ENCODE results near the gene GNPNAT1.

Gene GNPNAT1

DNA sequence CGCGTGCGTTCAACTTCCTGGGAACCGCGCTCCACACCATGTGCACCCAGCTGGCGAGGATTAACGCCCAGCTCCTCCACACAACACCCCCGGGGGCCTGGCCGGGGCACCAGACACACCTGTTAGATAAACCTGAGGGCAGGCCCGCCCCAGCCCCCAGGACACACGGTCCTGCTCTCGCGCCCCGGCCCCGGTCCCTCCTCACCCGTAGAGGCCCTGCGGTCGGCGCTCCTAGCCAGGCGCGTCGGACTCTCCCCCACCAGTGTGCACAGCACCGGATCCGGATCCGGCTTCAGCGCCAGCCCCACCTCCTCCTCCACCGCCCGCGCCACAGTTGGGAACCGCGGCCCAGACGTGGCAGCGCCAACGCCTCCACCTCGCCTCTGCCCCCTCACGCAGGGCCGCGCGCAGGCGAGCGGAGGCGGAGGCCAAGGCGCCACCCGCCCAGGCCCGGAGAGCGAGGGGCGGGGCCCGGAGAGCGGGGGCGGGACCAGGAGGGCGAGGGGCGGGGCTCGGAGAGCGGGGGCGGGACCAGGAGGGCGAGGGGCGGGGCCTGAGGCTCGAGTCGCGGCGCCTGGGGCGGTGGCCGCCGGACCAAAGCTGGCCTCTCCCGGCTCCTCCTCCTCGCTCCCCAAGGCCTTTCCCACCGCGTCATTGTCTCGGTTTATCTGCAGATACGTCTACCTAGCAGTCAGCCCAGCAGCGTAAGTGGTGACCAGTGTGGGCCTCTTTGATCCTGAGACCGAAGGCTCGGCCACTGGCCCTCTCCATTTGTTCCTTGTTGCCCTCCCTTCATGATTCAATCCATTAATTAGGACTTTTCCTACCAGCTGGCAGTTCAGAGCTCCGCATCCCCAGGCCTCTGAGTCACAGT, at the start of gene GNPNAT1:
Gene GNPNAT1 (minus strand): TSS at position 385 of the 874 bp plus-strand sequence. CDS start 6,957 bp downstream, outside the sequence.
- peak; percentile 91 for DNase-seq

GRCh38 chr14:52840877-52841276, 49.5 kb upstream of the GNPNAT1 start:
- no peak for DNase-seq

GRCh38 chr14:52837451-52837850, 46.0 kb upstream of the GNPNAT1 start:
- no peak for DNase-seq

DNA sequence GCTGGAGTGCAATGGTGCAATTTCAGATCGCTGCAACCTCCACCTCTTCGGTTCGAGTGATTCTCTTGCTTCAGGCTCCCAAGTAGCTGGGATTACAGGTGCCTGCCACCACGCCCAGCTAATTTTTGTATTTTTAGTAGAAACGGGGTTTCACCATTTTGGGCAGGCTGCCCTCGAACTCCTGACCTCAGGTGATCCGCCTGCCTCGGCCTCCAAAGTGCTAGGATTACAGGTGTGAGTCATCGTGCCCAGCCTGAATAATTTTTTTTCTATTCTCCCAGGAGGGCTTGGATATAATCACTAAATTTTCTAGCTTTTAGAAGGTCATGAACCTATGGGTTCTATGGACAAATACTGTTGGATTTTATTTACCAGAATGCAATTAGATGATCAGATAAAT, 44.7 kb upstream of the GNPNAT1 start:
- no peak for DNase-seq

DNA sequence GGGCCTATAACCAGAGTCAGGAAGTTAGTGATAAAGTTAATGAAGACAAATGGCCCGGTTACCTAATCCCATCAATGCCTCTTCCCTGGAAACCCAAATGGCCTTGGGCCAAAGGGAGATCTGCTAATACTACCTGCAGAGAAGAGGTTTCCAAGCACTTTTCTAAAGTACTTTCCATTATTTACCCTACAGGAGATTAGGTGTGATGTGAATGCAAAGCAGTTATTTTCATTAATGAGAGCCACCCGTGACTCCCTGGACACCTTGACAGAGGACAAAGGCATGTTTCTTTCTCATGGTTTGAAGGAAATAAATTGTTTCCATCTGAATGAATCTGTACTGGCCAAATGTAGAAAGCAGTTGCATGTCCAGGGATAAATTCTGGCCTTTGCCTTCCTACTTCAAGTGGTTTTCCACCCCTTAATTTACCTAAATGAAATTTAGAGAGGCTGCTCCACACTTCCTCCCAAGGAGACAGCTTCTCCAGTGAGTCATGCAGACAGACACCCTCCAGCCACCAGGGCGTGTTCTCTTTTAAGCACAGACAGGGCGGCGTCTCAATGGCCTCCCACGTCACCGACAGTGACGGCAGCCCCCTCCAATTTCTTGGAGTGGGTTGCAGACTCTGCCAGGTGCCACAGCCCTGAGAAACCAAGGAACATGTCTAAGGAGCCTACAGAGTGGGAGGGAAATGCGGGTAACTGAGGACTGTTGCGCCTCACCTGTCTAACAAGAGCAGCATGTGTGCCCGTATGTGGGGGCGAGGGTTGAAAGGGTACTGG, 43.9 kb upstream of the GNPNAT1 start:
- no peak for DNase-seq

DNA sequence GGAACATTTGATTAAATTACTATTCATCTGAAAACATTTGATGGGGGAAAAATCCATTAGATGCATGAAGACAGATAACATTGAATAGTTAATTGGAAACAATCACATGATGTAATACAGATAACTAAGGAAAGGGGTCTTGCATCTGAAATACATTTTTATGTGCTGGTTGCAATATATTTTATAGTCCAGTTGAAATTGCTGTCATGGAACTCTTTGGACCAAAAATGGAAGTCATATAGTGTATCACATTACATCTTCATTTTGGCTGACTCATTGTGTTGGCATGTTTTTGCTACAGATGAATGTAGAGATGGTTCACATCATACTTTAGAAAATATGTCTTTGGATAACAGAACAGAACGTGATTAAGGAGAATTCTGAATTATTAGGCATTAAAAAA, 43.0 kb upstream of the GNPNAT1 start:
- DNase-seq = no peak

DNA sequence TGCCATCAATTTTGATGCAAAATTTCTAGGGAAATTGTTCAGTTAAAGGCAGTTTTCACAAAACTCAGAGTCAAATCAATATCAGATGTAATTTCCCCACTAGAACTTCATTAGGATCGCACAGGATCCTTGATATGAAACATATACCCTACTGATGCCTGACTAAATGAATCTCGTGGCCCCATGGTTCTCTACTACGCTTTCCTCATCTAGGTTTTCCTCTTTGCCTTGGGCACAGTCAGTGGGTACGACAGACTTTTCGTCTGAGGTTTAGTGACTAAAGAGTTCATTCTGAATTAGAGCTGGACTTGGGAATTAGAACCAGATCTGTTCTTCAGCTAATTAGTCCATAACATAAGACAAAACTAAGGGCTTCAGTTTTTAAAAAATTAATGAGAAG, 42.5 kb upstream of the GNPNAT1 start:
- no peak for DNase-seq

- no peak for DNase-seq
Observed at GRCh38 chr14:52829527-52830185, 38.2 kb upstream of the GNPNAT1 start.

DNA sequence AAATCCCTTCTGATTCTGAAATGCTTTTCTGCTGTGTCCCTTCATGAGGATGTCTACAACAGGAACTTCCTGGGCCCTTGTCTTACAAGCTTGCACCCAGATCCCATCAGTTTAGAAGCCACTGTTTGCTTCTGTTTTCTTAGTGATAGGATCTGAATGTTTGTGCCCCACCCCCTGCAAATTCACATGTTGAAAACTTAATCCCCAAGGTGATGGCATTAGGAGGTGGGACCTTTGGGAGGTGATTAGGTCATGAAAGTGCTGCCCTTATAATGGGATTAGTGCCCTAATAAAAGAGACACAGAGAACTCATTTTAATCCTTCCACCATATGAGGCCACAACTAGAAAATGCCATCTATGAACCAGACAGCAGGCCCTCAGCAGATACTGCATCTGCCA, 36.0 kb upstream of the GNPNAT1 start:
- no peak for DNase-seq

DNA sequence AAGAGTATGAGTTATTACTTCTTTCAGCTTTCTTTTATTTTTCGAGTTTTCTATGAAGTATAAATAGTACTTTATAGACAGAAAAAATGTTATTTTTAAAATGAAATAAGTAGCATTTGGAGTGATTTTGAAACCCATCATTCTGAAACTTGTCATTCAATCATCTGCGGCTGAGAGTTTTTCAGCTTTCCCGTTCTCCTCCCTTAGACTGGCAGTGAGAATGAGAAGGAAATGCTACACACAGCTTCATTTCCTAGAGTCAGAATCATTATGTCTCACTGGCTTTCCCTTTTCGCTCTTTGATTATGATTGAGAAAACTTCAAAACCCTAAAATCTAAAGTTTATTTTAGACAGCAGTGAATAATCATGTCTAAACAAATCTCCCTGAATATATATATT, 33.7 kb upstream of the GNPNAT1 start:
- no peak for DNase-seq

DNA sequence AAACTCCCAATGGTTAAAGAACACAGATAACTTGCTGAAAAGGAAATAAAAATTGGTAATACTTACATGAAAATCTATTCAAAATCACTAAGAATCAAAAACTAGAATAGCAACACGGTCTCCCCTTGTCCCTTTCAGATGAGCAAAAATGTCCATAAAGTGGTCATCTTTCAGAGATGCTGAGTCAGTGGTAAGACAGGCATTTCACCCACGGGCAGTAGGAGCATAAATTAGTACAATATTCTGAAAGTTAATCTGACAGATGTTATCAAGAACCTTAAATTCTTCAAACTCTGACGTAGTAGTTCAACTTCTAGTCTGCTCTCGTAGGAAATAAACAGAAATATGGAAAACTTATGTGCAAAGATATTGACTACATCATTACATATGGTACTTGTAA, 33.1 kb upstream of the GNPNAT1 start:
- no peak for DNase-seq

GRCh38 chr14:52821805-52822250, 30.4 kb upstream of the GNPNAT1 start:
- DNase-seq = no peak

DNA sequence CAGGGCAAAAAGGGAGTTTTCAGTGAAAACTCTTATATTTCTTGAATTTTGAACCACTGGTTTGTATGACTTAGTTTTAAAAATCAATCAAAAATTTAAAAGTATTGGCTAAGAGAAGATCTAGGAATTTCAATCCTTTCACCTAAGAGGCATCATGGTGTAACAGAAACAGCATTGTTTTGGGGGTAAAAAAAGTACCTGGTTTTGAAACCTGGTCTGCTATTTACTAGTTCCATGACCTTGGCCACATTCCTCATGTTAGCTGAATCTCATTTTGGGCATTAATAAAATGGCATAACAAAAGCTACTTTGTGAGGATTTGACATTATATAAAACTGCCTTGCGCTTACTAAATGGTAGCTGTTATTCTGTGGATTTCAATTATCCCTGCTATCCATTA, 16.7 kb upstream of the GNPNAT1 start:
- no peak for DNase-seq

DNA sequence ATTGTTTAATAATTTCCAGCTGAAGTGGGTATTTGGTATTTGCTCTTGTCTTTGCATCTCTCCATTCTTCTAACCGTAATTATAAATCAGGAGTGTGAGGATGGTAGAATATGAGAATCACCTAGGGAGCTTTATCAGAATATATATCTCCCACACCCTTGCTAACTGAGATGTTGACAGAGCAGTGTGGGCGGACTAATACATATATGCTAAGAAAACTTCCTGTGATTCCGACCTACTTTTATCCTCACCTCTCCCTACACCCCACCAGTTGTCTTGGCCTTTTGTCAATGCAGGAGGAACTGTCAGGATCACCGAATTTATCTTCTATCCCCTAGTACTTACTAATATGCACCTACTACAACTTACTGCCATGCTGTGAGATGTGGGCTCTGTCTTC, 14.7 kb upstream of the GNPNAT1 start:
- DNase-seq = no peak

GRCh38 chr14:52802597-52802996, 11.2 kb upstream of the GNPNAT1 start:
- no peak for DNase-seq

DNA sequence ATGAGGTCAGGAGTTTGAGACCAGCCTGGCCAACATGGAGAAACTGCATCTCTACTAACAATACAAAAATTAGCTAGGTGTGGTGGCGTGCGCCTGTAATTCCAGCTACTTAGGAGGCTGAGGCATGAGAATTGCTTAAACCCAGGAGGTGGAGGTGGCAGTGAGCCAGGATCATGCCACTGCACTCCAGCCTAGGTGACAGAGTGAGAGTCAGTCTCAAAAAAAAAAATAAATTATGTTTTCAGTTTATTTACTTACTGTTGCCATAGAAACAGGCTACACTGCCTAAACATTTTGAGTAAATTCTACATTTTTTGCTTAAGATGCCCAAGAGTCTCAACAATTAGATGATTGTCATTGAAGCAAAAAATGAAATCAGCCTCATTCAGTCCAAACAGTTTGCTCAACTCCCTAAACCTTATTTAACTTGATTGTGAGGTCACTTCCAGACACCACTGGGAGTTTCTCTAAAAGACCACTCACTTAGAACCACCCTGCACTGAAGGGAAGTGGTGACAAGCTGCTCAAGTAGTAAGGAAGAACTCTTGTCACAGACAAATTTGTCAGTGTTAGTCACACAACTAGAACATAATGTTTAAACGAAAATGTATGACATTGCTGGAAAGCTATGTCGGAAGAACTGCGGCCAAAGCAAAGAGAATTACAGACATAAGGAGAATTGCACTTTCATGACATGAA, 9.8 kb upstream of the GNPNAT1 start:
- no peak for DNase-seq

- no peak for DNase-seq
Observed at GRCh38 chr14:52798826-52799225, 7.4 kb upstream of the GNPNAT1 start.

- no peak for DNase-seq
Observed at GRCh38 chr14:52797653-52798052, 6.2 kb upstream of the GNPNAT1 start.

GRCh38 chr14:52793061-52793460, 1.7 kb upstream of the GNPNAT1 start:
- DNase-seq = no peak

- no peak for DNase-seq
Observed at GRCh38 chr14:52792097-52792415, 649 bp upstream of the GNPNAT1 start.

- no peak for DNase-seq
Observed at GRCh38 chr14:52790756-52791222, 618 bp downstream of the GNPNAT1 start.

DNA sequence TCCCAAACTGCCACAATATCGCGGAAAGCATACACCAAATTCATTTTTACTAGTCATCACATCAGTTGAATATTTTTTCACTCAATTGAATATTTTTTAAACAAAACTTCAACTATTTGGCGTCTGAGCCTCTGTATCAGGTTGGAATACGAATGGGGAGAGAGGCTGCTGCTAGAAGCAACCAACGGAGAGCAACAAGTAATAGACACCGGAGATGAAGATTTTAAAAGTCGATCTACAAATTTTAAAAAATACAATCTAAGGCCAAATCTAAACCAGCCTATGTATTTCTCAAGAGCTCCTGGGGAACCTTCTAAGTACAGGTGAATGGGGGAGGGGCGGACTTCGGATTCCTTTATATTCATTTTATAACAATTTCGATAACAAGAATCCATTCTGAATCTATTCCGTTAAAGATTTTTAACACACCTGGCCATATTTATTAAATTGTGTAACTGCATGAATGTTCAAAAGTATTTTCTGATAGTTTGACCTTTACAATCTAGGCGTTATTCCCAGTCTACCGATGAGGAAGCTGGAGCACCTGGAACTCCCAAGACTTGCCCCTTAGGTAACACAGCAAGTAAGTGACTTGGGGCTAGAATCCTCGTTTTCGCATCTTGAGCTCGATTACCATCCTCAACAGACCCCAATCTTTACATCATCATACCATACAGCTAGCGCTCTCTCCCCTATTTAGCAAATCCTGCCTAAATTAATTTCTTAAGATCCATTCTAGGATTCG, 1.2 kb downstream of the GNPNAT1 start:
- no peak for DNase-seq
